GOT3 (cell line): Measurements from ENCODE around the gene CALCR.

Source experiments
- DNase-seq: peaks from one replicate; lab custom pipeline; 2025; ENCODE audit warnings: mixed read lengths; lab: John Stamatoyannopoulos, UW

CALCR gene

DNA sequence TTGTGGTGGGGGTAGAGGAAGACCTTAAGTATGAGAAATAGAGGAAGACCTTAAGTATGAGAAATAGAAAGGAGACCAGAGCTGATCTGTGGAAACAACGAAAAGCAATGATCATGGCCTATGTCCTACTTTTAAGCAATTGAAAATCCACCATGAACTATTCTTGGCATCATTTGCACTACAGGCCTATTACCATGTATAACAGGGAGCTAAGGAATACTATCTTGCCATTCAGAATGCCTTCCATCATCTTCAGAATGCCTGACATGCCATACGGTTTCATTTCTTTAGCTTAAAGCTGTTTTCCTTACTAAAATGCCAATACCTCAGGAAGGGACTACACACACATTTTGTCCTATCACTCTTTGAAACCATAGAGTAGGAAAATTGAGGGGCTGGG is 127.0 kb downstream of the CALCR start:
- no peak for DNase-seq

DNA sequence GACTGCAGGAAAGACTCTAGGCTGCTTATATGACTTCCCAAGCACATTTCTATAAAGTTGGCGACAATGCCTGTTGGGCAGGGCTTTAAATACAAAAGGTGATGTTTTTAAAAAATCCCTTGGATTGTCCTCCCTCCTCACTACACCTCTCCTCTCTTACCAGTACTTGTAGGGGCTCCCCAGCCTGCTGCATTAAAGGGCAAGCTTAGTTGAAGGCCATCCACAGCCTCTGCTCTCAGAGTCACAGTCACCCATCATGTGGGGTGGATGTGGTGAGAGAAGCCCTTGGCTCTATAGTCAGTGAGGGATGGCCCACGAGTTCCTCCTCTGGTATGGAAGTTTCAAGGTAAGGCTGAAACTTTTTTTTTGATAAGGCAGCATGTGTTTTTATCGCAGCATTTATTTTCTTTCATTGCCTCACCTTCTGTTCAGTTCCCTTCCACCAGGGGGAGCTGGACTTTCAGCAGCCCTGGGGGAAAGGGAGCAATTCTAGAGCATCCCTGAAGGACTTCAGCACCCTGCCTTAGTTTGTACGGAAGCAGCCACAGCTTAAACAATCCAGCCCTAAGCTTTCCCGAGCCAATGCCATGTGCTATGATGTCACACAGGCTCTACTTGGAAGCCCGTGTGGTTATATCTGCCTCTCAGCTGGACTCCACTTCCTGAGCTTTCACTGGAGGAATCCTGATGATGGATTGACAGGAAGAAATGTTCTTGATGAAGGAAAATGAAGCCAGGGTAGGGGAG is 131.9 kb downstream of the CALCR start:
- no peak for DNase-seq

DNA sequence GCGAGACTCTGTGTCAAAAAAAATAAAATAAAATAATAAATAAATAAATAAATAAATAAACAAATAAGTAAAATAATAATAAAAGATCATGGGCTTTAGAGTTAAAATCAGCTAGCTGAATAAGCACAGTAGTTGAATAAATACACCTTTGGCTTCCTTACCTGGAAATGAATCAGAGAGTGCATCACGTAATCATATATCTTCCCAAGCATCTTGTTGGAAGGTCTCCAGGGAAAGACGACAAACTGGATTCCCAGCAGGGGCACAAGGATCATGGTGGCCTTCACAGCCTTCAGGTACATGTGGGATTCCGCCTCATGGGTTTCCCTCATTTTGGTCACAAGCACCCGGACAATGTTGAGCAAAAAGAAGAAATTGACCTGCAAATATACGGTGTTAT is 138.7 kb downstream of the CALCR start:
- DNase-seq = no peak

DNA sequence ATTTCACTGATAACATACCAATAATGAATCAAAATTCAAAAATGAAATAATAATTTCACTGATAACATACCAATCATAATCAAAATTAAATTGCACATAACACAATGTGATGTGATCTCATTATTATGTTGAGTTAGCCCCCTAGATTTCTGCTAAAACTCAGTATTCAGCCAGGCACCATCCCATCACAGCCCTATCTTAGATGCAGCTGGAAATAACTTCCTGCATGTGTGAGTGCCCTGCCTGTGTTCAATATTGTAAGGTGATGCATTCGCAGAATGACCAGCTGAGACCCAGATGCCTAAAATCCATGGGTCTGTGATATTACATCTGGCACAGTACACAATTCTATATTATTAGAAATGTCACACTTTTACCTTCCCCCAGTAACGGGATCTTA is 142.4 kb downstream of the CALCR start:
- no peak for DNase-seq

DNA sequence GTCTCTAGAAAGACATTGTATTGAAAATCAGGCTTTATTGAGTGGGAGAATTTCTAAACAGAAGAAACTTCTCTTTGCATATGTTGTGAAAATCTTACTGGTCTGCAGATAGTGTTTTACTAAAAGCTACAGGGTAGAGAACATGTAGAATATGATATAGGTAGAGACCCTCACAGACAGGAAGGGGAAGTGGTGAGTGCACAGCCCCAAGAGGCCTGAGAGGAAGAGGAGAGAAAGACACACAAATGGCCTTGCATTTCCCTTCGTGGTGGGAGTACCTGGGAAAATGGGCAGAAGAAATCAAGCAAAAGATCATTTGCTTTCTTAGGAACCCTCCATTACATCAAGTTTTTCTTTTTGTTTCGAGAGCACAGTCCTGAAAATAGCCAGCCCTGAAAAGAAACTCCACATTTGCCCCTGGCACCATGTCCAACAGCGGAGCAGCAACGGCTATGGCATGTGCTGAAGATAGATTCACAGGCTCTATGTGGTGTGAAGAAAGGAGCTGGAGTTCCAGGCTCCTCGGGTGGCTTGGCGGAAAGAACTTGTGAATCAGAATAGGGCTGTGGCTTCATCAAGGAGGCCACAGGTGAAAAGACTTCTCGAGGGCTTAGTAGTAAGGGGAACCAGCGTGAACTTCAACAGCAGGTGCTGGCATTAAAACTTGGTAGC is 143.5 kb downstream of the CALCR start:
- no peak for DNase-seq

DNA sequence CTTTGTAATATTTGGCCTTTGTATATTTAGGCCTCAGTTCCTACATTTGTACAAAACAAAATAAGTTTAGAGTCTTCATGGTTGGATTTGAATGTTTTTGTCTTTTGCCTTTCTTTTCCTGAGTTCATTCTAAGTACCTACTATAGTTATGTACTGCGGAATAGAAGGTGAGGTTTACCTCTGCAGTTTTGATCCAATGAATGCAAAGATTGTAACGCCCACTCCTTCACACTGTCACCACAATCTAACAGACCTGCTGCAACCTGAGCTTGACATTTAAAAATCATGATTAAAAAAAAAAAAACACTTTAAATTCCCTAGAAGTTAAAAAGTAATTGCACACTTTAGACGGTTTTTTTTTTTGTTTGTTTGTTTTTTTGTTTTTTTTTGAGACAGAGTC is 145.0 kb downstream of the CALCR start:
- no peak for DNase-seq

DNA sequence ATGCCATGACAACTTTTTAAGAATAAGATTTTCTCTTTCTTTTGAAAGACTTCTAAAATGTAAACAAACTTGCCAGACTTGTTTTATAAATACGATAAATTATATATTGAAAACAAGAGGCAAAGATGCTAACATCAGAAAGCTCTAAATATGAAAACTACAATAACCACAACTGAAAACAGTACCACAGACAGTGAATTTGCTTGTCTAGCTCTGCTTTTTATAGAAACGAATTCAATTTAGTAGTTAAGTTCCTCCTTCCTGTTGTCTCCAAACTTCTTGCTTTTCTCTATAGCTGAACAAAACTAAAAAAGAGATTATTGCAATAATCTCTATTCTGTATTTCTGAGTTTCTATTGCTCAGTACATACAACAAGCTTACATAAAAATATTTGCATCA is 147.4 kb downstream of the CALCR start:
- DNase-seq = no peak

DNA sequence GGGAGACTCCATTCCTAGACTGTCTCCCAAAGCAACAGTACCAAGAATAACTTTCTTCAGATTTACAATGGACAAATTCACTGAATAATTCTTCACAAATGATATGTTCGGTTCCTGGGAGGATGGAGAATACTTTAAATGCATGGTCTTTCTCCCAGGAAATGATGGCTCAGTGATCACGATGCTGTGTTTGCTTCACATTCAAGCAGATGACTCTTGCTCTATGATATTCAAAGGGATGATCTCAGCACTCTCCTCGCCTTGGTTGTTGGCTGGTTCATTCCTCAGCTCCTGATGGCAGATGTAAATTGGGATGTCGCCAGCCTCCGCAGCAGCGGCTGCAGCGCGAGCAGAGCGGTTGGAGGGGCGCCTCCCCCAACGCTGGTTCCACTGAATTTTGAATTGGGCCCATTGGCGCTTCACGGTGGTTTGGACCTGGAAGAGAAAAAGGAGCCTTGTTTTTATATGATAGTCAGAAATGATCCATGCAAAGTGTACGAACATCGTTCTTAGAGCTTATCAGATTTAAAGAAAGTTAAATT is 148.3 kb downstream of the CALCR start:
- no peak for DNase-seq

DNA sequence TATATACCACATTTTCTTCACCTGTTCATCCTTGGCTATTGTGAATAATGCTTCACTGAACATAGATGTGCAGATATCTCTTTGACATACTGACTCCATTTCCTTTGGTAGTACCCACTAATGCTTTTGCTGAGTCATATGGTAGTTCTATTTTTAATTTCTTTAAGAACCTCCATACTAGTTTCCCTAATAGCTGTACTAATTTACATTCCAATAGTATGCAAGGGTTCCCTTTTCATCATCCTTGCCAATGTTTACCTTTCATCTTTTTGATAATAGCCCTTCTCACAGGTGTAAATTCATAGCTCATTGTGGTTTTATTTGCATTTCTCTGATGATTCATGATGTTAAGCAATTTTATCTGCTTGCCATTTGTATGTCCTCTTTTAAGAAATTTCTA is 159.9 kb downstream of the CALCR start:
- no peak for DNase-seq

DNA sequence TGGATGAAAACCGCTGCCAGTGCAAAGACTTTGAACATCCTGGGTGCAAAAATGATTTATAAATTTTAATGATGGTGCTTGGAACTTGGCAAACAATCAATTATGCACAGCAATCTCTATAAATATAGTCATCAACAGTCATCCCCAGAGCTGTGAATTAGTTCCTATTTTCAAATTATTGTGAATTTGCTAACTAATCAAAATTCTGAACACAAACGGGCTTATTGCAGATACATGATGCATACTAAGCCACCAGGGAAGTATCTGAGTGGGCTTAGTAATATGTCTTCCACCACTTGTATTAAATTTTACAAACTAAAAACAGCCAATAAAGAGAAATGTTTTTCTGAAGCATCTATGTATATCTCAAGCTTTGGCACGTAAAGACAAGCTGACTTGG is 165.2 kb downstream of the CALCR start:
- no peak for DNase-seq

DNA sequence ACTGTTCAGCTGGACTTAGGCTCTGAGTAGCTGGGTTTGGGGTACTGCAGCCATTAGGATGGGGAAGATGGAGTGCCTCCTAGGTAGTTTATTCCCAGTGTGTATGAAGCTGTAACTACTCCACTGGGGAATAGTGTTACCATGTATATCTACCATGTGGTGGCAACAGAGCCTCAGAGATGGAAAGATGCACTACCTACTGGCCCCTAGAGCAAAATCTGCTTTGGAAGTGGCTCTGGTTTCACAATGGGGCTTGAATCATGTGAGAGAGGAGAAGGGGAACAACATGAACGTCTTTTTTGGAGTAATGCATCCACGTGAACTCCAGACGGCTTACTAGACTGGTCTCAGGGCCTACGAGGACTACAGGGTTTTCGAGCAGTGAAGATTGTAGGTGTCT is 167.3 kb downstream of the CALCR start:
- no peak for DNase-seq

DNA sequence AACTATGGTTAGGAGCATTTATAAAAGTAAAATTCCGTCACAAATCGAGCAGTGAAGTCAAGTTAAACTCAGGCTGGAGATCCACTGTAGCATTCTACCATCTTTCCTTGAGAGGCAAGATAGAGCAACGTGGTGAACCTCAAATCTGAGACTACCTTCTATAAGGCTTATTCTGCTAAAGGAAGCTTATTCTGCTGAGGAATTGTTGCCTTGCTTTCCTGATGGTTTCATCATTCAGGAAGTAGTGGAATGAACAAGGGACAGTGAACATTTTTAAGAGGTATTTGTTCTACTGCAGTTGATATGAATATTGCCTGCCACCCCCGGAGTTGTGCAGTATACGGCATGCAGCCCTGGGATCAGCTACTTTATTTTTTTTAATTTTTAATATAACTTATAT is 171.6 kb downstream of the CALCR start:
- no peak for DNase-seq

DNA sequence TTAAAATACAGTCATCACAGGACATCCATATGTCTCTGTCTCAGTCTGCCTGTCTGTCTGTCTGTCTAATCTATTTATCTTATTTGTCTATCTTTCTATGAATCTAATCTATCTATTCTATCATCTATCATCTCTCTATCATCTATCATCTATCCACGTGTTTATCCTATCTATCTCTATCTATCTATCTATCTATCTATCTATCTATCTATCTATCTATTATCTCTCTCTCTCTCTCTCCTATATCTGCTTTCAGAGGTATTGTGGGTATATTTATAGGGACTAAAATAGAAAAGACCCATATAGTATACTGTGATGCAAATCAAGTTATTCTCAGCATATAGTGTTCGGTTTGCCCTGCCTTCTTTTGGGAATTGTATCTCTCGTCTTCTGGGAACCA is 174.9 kb downstream of the CALCR start:
- DNase-seq = no peak

DNA sequence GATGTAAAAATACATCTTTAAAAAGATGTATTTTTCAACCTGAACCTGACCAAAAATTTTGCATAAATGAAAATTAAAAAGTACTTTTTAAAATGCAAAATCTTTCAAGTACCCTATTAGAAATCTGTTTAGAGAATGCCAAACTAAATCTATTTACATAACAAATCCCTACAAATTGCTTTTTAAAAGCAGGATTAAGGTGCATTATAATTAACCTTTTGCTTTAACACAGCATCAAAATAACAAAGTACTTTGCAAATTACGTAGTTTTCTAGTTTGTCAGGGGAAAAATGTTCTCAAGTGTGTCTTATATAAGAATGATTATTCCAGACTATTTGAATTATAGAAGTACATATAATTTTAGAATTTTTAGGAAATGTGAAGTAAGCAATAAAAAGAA is 181.5 kb downstream of the CALCR start:
- no peak for DNase-seq

DNA sequence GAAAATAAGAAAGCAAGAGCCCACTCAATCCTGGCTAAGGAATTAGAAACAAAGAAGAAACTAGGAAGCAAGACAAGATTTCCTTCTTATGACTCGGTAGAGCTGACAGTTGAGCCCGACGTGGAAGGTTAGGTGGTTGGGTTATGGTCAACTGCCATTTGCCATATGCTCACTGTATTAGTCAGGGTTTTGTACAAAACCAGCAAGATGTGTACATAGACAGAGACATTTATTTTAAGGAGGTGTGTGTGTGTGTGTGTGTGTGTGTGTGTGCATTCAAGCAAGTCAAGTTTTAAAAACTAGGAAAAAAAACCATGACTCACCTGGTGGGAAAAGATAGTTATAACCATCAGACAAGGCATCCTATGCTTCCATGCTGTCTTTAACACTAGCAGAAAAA is 183.9 kb downstream of the CALCR start:
- DNase-seq = no peak

DNA sequence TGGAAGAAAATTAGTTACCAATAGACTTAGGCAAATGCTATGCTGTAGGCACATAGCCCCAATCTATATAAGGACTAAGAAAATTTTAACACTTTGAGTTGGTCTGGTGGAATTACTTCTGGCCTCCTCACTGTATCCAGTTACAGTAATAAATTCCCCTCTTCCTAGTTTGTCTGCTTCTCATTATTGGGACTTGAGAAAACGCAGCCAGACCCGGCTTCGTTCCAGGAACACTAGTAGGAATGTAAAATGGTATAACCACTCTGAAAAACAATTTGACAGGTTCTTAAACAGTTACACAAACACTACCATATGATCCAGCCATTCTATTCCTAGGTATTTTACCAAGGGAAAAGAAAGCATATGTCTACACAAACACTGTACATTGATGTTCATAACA is 192.2 kb downstream of the CALCR start:
- no peak for DNase-seq

DNA sequence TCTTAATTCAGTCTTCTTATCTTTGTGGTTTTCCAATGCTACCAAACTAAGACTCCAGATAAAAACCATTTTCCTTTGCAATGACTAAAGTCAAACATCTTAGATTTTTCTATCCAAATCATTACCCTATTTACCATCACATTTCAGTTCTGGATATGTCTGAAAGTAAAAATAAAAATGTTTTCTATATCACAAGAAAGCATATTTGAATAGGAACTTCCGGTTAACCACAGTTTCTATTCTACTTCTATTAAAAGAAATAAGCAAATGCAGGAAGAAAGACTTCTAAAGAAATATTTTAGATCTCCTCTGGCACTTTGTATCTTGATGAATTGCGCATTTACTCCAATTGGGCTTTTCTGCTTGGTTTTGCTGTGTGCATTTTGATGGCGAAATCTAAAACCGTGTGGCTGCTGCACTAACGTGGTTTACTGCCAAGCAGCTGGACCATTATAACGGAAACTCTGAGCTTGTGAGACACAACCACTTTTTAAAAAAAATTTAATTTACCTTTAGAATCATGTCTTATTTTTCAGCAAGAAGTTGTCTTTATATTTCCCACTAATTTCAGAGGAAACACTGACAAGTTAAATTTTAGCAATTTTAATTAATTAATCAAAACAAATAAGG is 196.3 kb downstream of the CALCR start:
- no peak for DNase-seq

DNA sequence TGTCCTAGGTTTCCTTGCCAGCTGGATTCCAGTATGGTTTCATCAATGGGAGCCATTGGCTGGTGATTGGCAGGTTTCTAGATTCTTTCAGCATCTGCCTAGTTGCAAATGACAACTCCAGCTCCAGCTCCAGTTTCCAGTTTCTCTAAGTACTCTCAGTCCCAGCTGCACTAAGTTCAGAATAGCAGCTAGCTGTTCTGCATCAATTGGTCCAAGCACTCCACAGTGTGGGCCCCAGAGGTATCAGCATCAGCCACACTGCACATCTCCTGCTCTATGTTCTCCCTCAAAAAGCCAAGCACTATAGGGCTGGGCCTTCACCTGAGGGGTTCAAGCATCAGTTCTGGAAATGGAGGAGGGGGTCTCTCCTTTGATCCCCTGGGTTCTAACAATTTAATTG is 198.9 kb downstream of the CALCR start:
- no peak for DNase-seq
